K562 (cell line): ENCODE measurements around the gene TAMALIN. TPM values are rescaled to one million over a fixed set of nuclear protein-coding genes. Genes with fewer than 3 reads are reported as not detected.

Source experiments
- ARNT ChIP-seq, 2 experiments: fragments of 450-650 bp; IDR thresholded peaks; 2 replicates each; pipeline ENCODE4 v1.6.1; 2016; ENCODE audit warnings: mild to moderate bottlenecking in 1 of 2
- CAMTA2 ChIP-seq: fragments of 250-450 bp; sonication (Bioruptor Pico); conservative IDR thresholded peaks from 2 replicates; pipeline ENCODE4 v1.5.1; 2022
- CTBP1 ChIP-seq: fragments of 450-650 bp; IDR thresholded peaks from 2 replicates; pipeline ENCODE4 v1.6.1; 2016; ENCODE audit warnings: borderline replicate concordance
- GTF2E2 ChIP-seq: fragments of 200-800 bp; sonication (Bioruptor generic); IDR thresholded peaks from 2 replicates; pipeline ENCODE4 v1.6.1; 2016; ENCODE audit warnings: missing genetic modification characterization, missing compliant biosample characterization
- JUNB ChIP-seq: fragments of 450-650 bp; formaldehyde crosslinking; conservative IDR thresholded peaks from 2 replicates; pipeline ENCODE4 v1.4.0; 2020; ENCODE audit warnings: mild to moderate bottlenecking
- KDM4B ChIP-seq, 2 experiments: fragments of 450-650 bp in 1 of 2; sonication (generic) in 1 of 2; IDR thresholded peaks; 2 replicates each; pipeline ENCODE4 v1.6.1; 2016 to 2017; ENCODE audit warnings: borderline replicate concordance in 2 of 2, antibody characterized with exemption in 1 of 2, low read depth in 1 of 2, mild to moderate bottlenecking in 1 of 2
- MIER1 ChIP-seq: fragments of 450-650 bp; IDR thresholded peaks from 2 replicates; pipeline ENCODE4 v1.6.1; 2016; ENCODE audit warnings: antibody characterized with exemption, mild to moderate bottlenecking, low read depth
- PHF20 ChIP-seq: fragments of 450-650 bp; IDR thresholded peaks from 2 replicates; pipeline ENCODE4 v1.6.1; 2018; ENCODE audit not compliant: partially characterized antibody
- PYGO2 ChIP-seq: fragments of 450-650 bp; IDR thresholded peaks from 2 replicates; pipeline ENCODE4 v1.6.1; 2016; ENCODE audit warnings: mild to moderate bottlenecking, missing genetic modification characterization, moderate library complexity, missing compliant biosample characterization
- RBM17 ChIP-seq: fragments of 200-400 bp; formaldehyde crosslinking; IDR thresholded peaks from 2 replicates; pipeline ENCODE4 v1.6.1; 2017; ENCODE audit warnings: low read depth, mild to moderate bottlenecking, low read length, borderline replicate concordance
- SMAD3 ChIP-seq: fragments of 450-650 bp; formaldehyde crosslinking; conservative IDR thresholded peaks from 2 replicates; pipeline ENCODE4 v1.4.0; 2020; ENCODE audit warnings: mild to moderate bottlenecking
- SMAD4 ChIP-seq: fragments of 250-450 bp; sonication (Bioruptor Pico); conservative IDR thresholded peaks from 2 replicates; pipeline ENCODE4 v1.8.0; 2021; ENCODE audit warnings: inconsistent platforms, mild to moderate bottlenecking, moderate library complexity
- SUPT5H ChIP-seq: fragments of 450-650 bp; IDR thresholded peaks from 2 replicates; pipeline ENCODE4 v1.6.1; 2016
- ZFP36 ChIP-seq: fragments of 150-350 bp; IDR thresholded peaks from 2 replicates; pipeline ENCODE4 v1.6.1; 2018; ENCODE audit warnings: low read length, low read depth; ENCODE audit not compliant: partially characterized antibody
- ZNF253 ChIP-seq: fragments of 250-450 bp; sonication (Bioruptor Pico); conservative IDR thresholded peaks from 2 replicates; pipeline ENCODE4 v1.6.1; 2021; ENCODE audit warnings: mild to moderate bottlenecking
- ZNF431 ChIP-seq: sonication (generic); formaldehyde crosslinking; IDR thresholded peaks from 2 replicates; pipeline ENCODE4 v1.8.0; 2022; ENCODE audit warnings: mild to moderate bottlenecking, missing genetic modification reagents
- ZNF583 ChIP-seq: fragments of 250-450 bp; sonication (Bioruptor Pico); IDR thresholded peaks from 2 replicates; pipeline ENCODE4 v1.4.0; 2020
- ZNF586 ChIP-seq: fragments of 450-650 bp; formaldehyde crosslinking; conservative IDR thresholded peaks from 2 replicates; pipeline ENCODE4 v1.4.0; 2020; ENCODE audit warnings: mild to moderate bottlenecking, moderate library complexity
- ZNF707 ChIP-seq: fragments of 250-450 bp; sonication (Bioruptor Pico); conservative IDR thresholded peaks from 2 replicates; pipeline ENCODE4 v1.8.0; 2022; ENCODE audit warnings: inconsistent platforms, mild to moderate bottlenecking, moderate library complexity
- polyA plus RNA-seq, 8 experiments: library from polyadenylated mRNA; depleted of rRNA in 4 of 8; stranded (reverse) in 5 of 8; unstranded in 3 of 8; fragments of >200 nt; fragmentation: Nextera tagmentation in 2 of 8; fragmentation: Illumina TruSeq in 1 of 8; extraction: Ambion mirVana in 2 of 8; extraction: Trizol in 1 of 8; gene quantifications; 2 replicates each; pipeline versions ENCODE4 v1.2.1 to v1.2.3, GENCODE V29; 2011 to 2014; ENCODE audit warnings: inconsistent platforms in 1 of 8, missing spikeins in 1 of 8
- total RNA-seq, 7 experiments: library from RNA; depleted of rRNA in 6 of 7; stranded (reverse); fragments of >200 nt in 6 of 7; fragmentation: Illumina TruSeq in 2 of 7; extraction: Trizol in 2 of 7; gene quantifications; 2 replicates each; pipeline versions ENCODE4 v1.2.1 to v1.2.3, GENCODE V29; 2011 to 2021; ENCODE audit warnings: low replicate concordance in 1 of 7
- TF ChIP-seq, protein P1 (sequence below), 2 experiments: fragments of 150-350 bp in 1 of 2; IDR thresholded peaks; 2 replicates each; pipeline ENCODE4 v1.6.1; 2012 to 2016; ENCODE audit warnings: low read depth in 2 of 2, low read length in 2 of 2, mild to moderate bottlenecking in 1 of 2, moderate library complexity in 1 of 2
- TF ChIP-seq, protein P2 (sequence below): fragments of 450-650 bp; IDR thresholded peaks from 2 replicates; pipeline ENCODE4 v1.6.1; 2016; ENCODE audit warnings: antibody characterized with exemption
- TF ChIP-seq, protein P3 (sequence below): fragments of 450-650 bp; conservative IDR thresholded peaks from 2 replicates; pipeline ENCODE4 v1.6.1; 2016; ENCODE audit warnings: missing genetic modification characterization, low read depth, mild to moderate bottlenecking, control low read depth, missing compliant biosample characterization
- TF ChIP-seq, protein P4 (sequence below), 2 experiments: fragments of 450-650 bp; IDR thresholded peaks; 2 replicates each; pipeline ENCODE4 v1.6.1; 2016

Gene TAMALIN
- total and polyA plus RNA-seq, 9 of the 15 experiments (the other 6 are each of a cell fraction or from before 2014, with no cell fraction given): 0.74 to 2.2 (median 1.5) TPM; not detected in 2

GRCh38 chr12:52010152-52010622 lies 3.4 kb downstream of the TAMALIN start (continued):
- TF ChIP-seq, protein P1, sequence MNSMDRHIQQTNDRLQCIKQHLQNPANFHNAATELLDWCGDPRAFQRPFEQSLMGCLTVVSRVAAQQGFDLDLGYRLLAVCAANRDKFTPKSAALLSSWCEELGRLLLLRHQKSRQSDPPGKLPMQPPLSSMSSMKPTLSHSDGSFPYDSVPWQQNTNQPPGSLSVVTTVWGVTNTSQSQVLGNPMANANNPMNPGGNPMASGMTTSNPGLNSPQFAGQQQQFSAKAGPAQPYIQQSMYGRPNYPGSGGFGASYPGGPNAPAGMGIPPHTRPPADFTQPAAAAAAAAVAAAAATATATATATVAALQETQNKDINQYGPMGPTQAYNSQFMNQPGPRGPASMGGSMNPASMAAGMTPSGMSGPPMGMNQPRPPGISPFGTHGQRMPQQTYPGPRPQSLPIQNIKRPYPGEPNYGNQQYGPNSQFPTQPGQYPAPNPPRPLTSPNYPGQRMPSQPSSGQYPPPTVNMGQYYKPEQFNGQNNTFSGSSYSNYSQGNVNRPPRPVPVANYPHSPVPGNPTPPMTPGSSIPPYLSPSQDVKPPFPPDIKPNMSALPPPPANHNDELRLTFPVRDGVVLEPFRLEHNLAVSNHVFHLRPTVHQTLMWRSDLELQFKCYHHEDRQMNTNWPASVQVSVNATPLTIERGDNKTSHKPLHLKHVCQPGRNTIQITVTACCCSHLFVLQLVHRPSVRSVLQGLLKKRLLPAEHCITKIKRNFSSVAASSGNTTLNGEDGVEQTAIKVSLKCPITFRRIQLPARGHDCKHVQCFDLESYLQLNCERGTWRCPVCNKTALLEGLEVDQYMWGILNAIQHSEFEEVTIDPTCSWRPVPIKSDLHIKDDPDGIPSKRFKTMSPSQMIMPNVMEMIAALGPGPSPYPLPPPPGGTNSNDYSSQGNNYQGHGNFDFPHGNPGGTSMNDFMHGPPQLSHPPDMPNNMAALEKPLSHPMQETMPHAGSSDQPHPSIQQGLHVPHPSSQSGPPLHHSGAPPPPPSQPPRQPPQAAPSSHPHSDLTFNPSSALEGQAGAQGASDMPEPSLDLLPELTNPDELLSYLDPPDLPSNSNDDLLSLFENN (IDR thresholded peaks at IDR 0.05; ENCODE audit: low read depth in 2 of 2, low read length in 2 of 2): 0 out of 4 replicates have a peak, but pooled peaks of 1 of the 2 experiments have one; percentile 25
- no peak for TF ChIP-seq KDM4B (IDR thresholded peaks at IDR 0.05; ENCODE audit: borderline replicate concordance in 2 of 2, low read depth in 1 of 2)
- TF ChIP-seq RBM17: no peak
- TF ChIP-seq SUPT5H: 0 out of 2 replicates have a peak, but pooled peaks have one; percentile 36
- TF ChIP-seq MIER1: no peak
- peak; percentile 43 for TF ChIP-seq PHF20
- no peak for TF ChIP-seq GTF2E2 (tag)
- TF ChIP-seq SMAD3: no peak
- TF ChIP-seq PYGO2 (tag): no peak
- no peak for TF ChIP-seq ZNF707 (CRISPR knock-in tag)
- no peak for TF ChIP-seq ZNF583 (CRISPR knock-in tag)
- TF ChIP-seq ZFP36: peak; percentile 10
- no peak for TF ChIP-seq ARNT (IDR thresholded peaks at IDR 0.05)
- peak; percentile 18; the same call in 1 of the 2 replicates for TF ChIP-seq CTBP1
- 0 out of 2 replicates have a peak, but pooled peaks have one; percentile 46 for TF ChIP-seq SMAD4 (CRISPR knock-in tag)
- TF ChIP-seq JUNB (CRISPR knock-in tag): no peak
- TF ChIP-seq, protein P2, sequence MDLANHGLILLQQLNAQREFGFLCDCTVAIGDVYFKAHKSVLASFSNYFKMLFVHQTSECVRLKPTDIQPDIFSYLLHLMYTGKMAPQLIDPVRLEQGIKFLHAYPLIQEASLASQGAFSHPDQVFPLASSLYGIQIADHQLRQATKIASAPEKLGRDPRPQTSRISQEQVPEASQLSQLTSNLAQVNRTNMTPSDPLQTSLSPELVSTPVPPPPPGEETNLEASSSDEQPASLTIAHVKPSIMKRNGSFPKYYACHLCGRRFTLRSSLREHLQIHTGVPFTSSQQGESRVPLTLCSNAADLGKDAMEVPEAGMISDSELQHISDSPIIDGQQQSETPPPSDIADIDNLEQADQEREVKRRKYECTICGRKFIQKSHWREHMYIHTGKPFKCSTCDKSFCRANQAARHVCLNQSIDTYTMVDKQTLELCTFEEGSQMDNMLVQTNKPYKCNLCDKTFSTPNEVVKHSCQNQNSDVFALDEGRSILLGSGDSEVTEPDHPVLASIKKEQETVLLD: no peak
- no peak for TF ChIP-seq ZNF253
- no peak for TF ChIP-seq ZNF586
- no peak for TF ChIP-seq CAMTA2
- TF ChIP-seq, protein P3, sequence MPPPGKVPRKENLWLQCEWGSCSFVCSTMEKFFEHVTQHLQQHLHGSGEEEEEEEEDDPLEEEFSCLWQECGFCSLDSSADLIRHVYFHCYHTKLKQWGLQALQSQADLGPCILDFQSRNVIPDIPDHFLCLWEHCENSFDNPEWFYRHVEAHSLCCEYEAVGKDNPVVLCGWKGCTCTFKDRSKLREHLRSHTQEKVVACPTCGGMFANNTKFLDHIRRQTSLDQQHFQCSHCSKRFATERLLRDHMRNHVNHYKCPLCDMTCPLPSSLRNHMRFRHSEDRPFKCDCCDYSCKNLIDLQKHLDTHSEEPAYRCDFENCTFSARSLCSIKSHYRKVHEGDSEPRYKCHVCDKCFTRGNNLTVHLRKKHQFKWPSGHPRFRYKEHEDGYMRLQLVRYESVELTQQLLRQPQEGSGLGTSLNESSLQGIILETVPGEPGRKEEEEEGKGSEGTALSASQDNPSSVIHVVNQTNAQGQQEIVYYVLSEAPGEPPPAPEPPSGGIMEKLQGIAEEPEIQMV: no peak
- TF ChIP-seq, protein P4, sequence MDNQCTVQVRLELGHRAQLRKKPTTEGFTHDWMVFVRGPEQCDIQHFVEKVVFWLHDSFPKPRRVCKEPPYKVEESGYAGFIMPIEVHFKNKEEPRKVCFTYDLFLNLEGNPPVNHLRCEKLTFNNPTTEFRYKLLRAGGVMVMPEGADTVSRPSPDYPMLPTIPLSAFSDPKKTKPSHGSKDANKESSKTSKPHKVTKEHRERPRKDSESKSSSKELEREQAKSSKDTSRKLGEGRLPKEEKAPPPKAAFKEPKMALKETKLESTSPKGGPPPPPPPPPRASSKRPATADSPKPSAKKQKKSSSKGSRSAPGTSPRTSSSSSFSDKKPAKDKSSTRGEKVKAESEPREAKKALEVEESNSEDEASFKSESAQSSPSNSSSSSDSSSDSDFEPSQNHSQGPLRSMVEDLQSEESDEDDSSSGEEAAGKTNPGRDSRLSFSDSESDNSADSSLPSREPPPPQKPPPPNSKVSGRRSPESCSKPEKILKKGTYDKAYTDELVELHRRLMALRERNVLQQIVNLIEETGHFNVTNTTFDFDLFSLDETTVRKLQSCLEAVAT (IDR thresholded peaks at IDR 0.05): 0 out of 4 replicates have a peak, but pooled peaks of 1 of the 2 experiments have one; percentile 22
- TF ChIP-seq ZNF431: no peak
